Activated CD4-positive, alpha-beta T cell treated with anti-CD3 and anti-CD28 coated beads, Interleukin-10, Interleukin-2, amounts not matched to agents 100 ng/mL and 50 ng/mL, durations not matched to agents 16 hours and 8 hours (primary cell): ENCODE measurements around the gene ZNF429.
"Not testable (repeated sequence)": the region's sequence is repeated elsewhere in the genome, so short reads cannot be mapped to it uniquely, and the experiment has no call there.

Experiments used
- DNase-seq: peaks from one replicate; pipeline ENCODE4 v3.0.0-alpha.2; 2020

The ZNF429 gene

GRCh38 chr19:21519488-21519887 lies 14.1 kb downstream of the ZNF429 start:
- no peak for DNase-seq

- DNase-seq = no peak
Measured at GRCh38 chr19:21532904-21533303, 27.5 kb downstream of the ZNF429 start.

- not testable (repeated sequence) for DNase-seq
Measured at GRCh38 chr19:21536741-21537290, 31.4 kb downstream of the ZNF429 start.

GRCh38 chr19:21559444-21559843 lies 54.0 kb downstream of the ZNF429 start:
- DNase-seq = no peak

- DNase-seq = no peak
Measured at GRCh38 chr19:21564406-21564805, 59.0 kb downstream of the ZNF429 start.

GRCh38 chr19:21566073-21566472 lies 60.7 kb downstream of the ZNF429 start:
- peak; percentile 10 for DNase-seq

- DNase-seq = not testable (repeated sequence)
Measured at GRCh38 chr19:21567806-21568205, 62.4 kb downstream of the ZNF429 start.

GRCh38 chr19:21568816-21569493 lies 63.6 kb downstream of the ZNF429 start:
- DNase-seq = peak; percentile 70

GRCh38 chr19:21569494-21569865 lies 64.1 kb downstream of the ZNF429 start:
- peak; percentile 6 for DNase-seq

GRCh38 chr19:21571316-21571715 lies 65.9 kb downstream of the ZNF429 start:
- DNase-seq = no peak

- no peak for DNase-seq
Measured at GRCh38 chr19:21574607-21575006, 69.2 kb downstream of the ZNF429 start.

GRCh38 chr19:21576481-21576880 lies 71.1 kb downstream of the ZNF429 start:
- no peak for DNase-seq

- no peak for DNase-seq
Measured at GRCh38 chr19:21580101-21580500, 74.7 kb downstream of the ZNF429 start.

GRCh38 chr19:21580818-21581217 lies 75.4 kb downstream of the ZNF429 start:
- DNase-seq = no peak

- no peak for DNase-seq
Measured at GRCh38 chr19:21581646-21582240, 76.3 kb downstream of the ZNF429 start.

GRCh38 chr19:21584537-21584936 lies 79.1 kb downstream of the ZNF429 start:
- no peak for DNase-seq

- no peak for DNase-seq
Measured at GRCh38 chr19:21585281-21585890, 80.0 kb downstream of the ZNF429 start.

GRCh38 chr19:21586311-21587116 lies 81.1 kb downstream of the ZNF429 start:
- DNase-seq = no peak

- no peak for DNase-seq
Measured at GRCh38 chr19:21587117-21587461, 81.7 kb downstream of the ZNF429 start.

GRCh38 chr19:21587549-21587948 lies 82.1 kb downstream of the ZNF429 start:
- DNase-seq = no peak

- no peak for DNase-seq
Measured at GRCh38 chr19:21588065-21588601, 82.7 kb downstream of the ZNF429 start.

- DNase-seq = no peak
Measured at GRCh38 chr19:21590867-21591266, 85.5 kb downstream of the ZNF429 start.

GRCh38 chr19:21593008-21593481 lies 87.6 kb downstream of the ZNF429 start:
- DNase-seq = no peak
